Measurements from ENCODE around the gene ITSN1. TPM values are rescaled to one million over a fixed set of nuclear protein-coding genes. Genes with fewer than 3 reads are reported as not detected.

ITSN1 gene
- polyA plus RNA-seq, 1 donor from 2014 or later: 35.1 TPM

DNA sequence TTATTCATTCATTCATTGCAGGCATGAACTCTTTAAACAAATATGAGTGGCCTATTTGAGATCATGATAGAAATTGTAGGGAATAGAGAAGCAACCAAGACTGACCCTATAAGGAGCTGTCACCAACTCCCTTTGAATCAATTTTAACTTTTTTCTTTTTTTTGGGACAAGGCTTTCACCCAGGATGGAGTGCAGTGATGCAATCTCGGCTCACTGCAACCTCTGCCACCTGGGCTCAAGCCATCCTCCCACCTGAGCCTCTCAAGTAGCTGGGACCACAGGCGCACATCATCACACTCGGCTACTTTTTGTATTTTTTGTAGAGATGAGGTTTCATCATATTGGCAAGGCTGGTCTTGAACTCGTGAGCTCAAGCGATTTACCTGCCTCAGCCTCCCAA, 290.4 kb downstream of the ITSN1 start:
- H3K36me3 ChIP-seq (ENCODE audit: insufficient read depth, low read length): no peaks in the 10 kb centered on the region
- H4K20me1 ChIP-seq (ENCODE audit: insufficient read depth): no peaks in the 10 kb centered on the region
- H3K4me2 ChIP-seq (ENCODE audit: low read length): no peak overlapping the region
- no peaks in the 10 kb centered on the region for H3K9me3 ChIP-seq (ENCODE audit: low read length)
- H3K9me2 ChIP-seq (ENCODE audit: insufficient read depth, low read length): no peaks in the 10 kb centered on the region
- H3K9ac ChIP-seq (ENCODE audit: low read length): no peak overlapping the region
- TF ChIP-seq MXI1 (conservative IDR thresholded peaks at IDR 0.05; ENCODE audit: poor library complexity, severe bottlenecking) (no peak), TAF1 (IDR thresholded peaks at IDR 0.05; ENCODE audit: low read depth) (no peak), REST (IDR thresholded peaks at IDR 0.05; ENCODE audit: borderline replicate concordance) (no peak), CTCF (IDR thresholded peaks at IDR 0.05; ENCODE audit: poor library complexity, severe bottlenecking) (no peak), POLR2AphosphoS5 (IDR thresholded peaks at IDR 0.05) (no peak), EP300 (conservative IDR thresholded peaks at IDR 0.05; ENCODE audit: poor library complexity, severe bottlenecking) (no peak), SMC3 (conservative IDR thresholded peaks at IDR 0.05; ENCODE audit: poor library complexity) (no peak), RAD21 (conservative IDR thresholded peaks at IDR 0.05) (no peak), EZH2 (IDR thresholded peaks at IDR 0.05; ENCODE audit: borderline replicate concordance, insufficient read depth, low read length, poor library complexity, severe bottlenecking) (no peak)
- no peak overlapping the region for H3K4me3 ChIP-seq (ENCODE audit: low read length)
- H3F3A ChIP-seq (ENCODE audit: insufficient read depth, low read length, poor library complexity, severe bottlenecking): no peaks in the 10 kb centered on the region
- no peak overlapping the region for H3K27ac ChIP-seq (ENCODE audit: low read length)
- H3K27me3 ChIP-seq (ENCODE audit: insufficient read depth, low read depth, low read length): no peaks in the 10 kb centered on the region
- H3K79me2 ChIP-seq (replicated peaks; ENCODE audit: insufficient read depth, low read length): no peaks in the 10 kb centered on the region
- no peak overlapping the region for H2AFZ ChIP-seq (ENCODE audit: low read depth, low read length)

DNA sequence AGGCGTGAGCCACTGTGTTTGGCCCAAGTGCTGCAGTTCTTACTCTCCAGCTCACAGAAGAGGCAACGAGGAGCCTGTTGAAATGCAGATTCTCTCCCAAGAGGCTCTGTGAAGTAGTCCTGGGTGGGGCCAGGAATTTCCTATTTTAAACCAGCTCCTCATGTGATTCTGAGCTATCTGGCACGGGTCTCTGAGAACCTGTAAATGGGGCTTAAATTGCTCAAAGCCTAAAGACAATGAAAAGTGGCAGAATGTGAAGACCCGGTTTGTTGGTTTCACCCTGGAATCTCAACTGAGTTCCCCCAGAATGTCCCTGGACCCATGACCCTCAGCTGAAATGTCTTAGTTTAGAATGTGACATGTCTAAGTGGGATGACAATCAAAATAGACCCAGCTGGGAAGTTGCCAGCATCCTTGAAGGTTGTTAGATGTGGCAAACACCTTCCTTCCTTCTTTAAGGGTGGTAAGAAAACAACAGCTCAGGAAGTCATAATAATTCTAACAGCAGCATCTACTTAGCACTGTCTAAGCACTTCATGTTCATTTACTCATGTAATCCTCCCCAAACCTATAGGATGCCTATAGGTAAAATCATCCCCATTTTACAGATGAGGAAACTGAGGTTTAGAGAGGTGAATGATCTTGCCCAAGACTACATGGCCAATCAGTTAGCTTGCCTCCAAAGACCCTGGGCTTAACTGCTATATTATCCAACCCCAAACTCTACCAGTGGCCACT, 294.2 kb downstream of the ITSN1 start:
- Histone ChIP-seq H3K9ac (ENCODE audit: low read length) (no peak overlapping the region), H3K9me2 (ENCODE audit: insufficient read depth, low read length) (no peaks in the 10 kb centered on the region), H3K27me3 (ENCODE audit: insufficient read depth, low read depth, low read length) (no peaks in the 10 kb centered on the region), H3K79me2 (replicated peaks; ENCODE audit: insufficient read depth, low read length) (no peaks in the 10 kb centered on the region), H3K4me3 (ENCODE audit: low read length) (no peak overlapping the region), H3K27ac (ENCODE audit: low read length) (no peak overlapping the region), H2AFZ (ENCODE audit: low read depth, low read length) (no peak overlapping the region), H4K20me1 (ENCODE audit: insufficient read depth) (no peaks in the 10 kb centered on the region), H3K9me3 (ENCODE audit: low read length) (no peaks in the 10 kb centered on the region), H3K4me2 (ENCODE audit: low read length) (no peak overlapping the region), H3F3A (ENCODE audit: insufficient read depth, low read length, poor library complexity, severe bottlenecking) (no peaks in the 10 kb centered on the region), H3K36me3 (ENCODE audit: insufficient read depth, low read length) (no peaks in the 10 kb centered on the region)
- TF ChIP-seq POLR2AphosphoS5 (IDR thresholded peaks at IDR 0.05) (no peak), TAF1 (IDR thresholded peaks at IDR 0.05; ENCODE audit: low read depth) (no peak), RAD21 (conservative IDR thresholded peaks at IDR 0.05) (no peak), EP300 (conservative IDR thresholded peaks at IDR 0.05; ENCODE audit: poor library complexity, severe bottlenecking) (no peak)
